GM23338 (cell line): ENCODE data around the gene PPP2R5A. TPM values are rescaled to one million over a fixed set of nuclear protein-coding genes. Genes with fewer than 3 reads are reported as not detected.

Experiments used
- ATAC-seq: fragments of 200-7000 bp; cut with Tn5 transposase; 3 replicates; pipeline ENCODE4 v1.9.1; 2020
- DNase-seq: peaks from one replicate; pipeline ENCODE4 v3.0.0-alpha.2; 2015; ENCODE audit warnings: low spot score
- H2AFZ ChIP-seq: fragments of 200-600 bp; sonication (generic); 2 replicates; pipeline ENCODE4 v1.8.0; 2016; ENCODE audit warnings: antibody characterized with exemption, mild to moderate bottlenecking, moderate library complexity
- H3F3A ChIP-seq: fragments of 200-600 bp; sonication (generic); replicated peaks from 2 replicates; pipeline ENCODE4 v1.8.0; 2017; ENCODE audit warnings: antibody characterized with exemption, mixed run types, low read depth
- H3K27ac ChIP-seq: fragments of 200-600 bp; sonication (generic); 2 replicates; pipeline ENCODE4 v1.6.1; 2016; ENCODE audit warnings: low read depth
- H3K27me3 ChIP-seq: fragments of 200-600 bp; sonication (generic); 2 replicates; pipeline ENCODE4 v1.8.0; 2016; ENCODE audit warnings: mild to moderate bottlenecking, mixed run types, moderate library complexity; ENCODE audit not compliant: insufficient read depth
- H3K36me3 ChIP-seq: fragments of 200-600 bp; sonication (generic); 2 replicates; pipeline ENCODE4 v1.8.0; 2016; ENCODE audit warnings: mild to moderate bottlenecking; ENCODE audit not compliant: insufficient read depth
- H3K4me1 ChIP-seq: fragments of 200-600 bp; sonication (generic); 2 replicates; pipeline ENCODE4 v1.8.0; 2016; ENCODE audit warnings: mild to moderate bottlenecking, moderate library complexity; ENCODE audit not compliant: insufficient read depth
- H3K4me2 ChIP-seq: fragments of 200-600 bp; sonication (generic); 2 replicates; pipeline ENCODE4 v1.7.1; 2017; ENCODE audit warnings: mixed run types
- H3K4me3 ChIP-seq: fragments of 200-600 bp; sonication (generic); 2 replicates; pipeline ENCODE4 v1.6.1; 2016; ENCODE audit warnings: mixed run types
- H3K79me2 ChIP-seq: fragments of 200-600 bp; sonication (generic); replicated peaks from 2 replicates; pipeline ENCODE4 v1.8.0; 2017; ENCODE audit warnings: mild to moderate bottlenecking; ENCODE audit not compliant: insufficient read depth
- H3K9me2 ChIP-seq: fragments of 200-600 bp; sonication (generic); 2 replicates; pipeline ENCODE4 v1.8.0; 2017; ENCODE audit not compliant: insufficient read depth
- H4K20me1 ChIP-seq: fragments of 200-600 bp; sonication (generic); replicated peaks from 2 replicates; pipeline ENCODE4 v1.8.0; 2017; ENCODE audit warnings: mild to moderate bottlenecking; ENCODE audit not compliant: insufficient read depth
- H3K27ac Mint-ChIP-seq: 2 replicates; pipeline ENCODE4 v1.8.0; 2020; ENCODE audit warnings: inconsistent platforms, mild to moderate bottlenecking, moderate library complexity, mixed read lengths
- H3K27me3 Mint-ChIP-seq: 3 replicates; pipeline ENCODE4 v1.8.0; 2022; ENCODE audit warnings: low read depth, mild to moderate bottlenecking, moderate library complexity, mixed read lengths, inconsistent platforms; ENCODE audit not compliant: insufficient read depth, poor library complexity
- H3K36me3 Mint-ChIP-seq: 3 replicates; pipeline ENCODE4 v1.8.0; 2021; ENCODE audit warnings: low read depth, mild to moderate bottlenecking, inconsistent platforms, moderate library complexity, mixed read lengths
- H3K4me1 Mint-ChIP-seq: 3 replicates; pipeline ENCODE4 v1.8.0; 2020; ENCODE audit warnings: mild to moderate bottlenecking, inconsistent platforms, mixed read lengths
- H3K4me3 Mint-ChIP-seq: 3 replicates; pipeline ENCODE4 v1.8.0; 2021; ENCODE audit warnings: moderate library complexity, mild to moderate bottlenecking, inconsistent platforms, mixed read lengths
- H3K9me3 Mint-ChIP-seq: 3 replicates; pipeline ENCODE4 v1.8.0; 2020; ENCODE audit warnings: moderate library complexity, mild to moderate bottlenecking, inconsistent platforms, mixed read lengths
- CREB1 ChIP-seq: fragments of 250-450 bp; sonication (Bioruptor Pico); IDR thresholded peaks from 2 replicates; pipeline ENCODE4 v1.5.0; 2020; ENCODE audit warnings: low read depth, mild to moderate bottlenecking, moderate library complexity
- EZH2 ChIP-seq: fragments of 200-600 bp; sonication (generic); IDR thresholded peaks from one replicate; pipeline ENCODE4 v1.8.0; 2017; ENCODE audit warnings: antibody characterized with exemption, mild to moderate bottlenecking, low read depth; ENCODE audit not compliant: unreplicated experiment
- EZH2phosphoT487 ChIP-seq: fragments of 200-600 bp; sonication (generic); IDR thresholded peaks from one replicate; pipeline ENCODE4 v1.8.1; 2018; ENCODE audit warnings: antibody characterized with exemption; ENCODE audit not compliant: unreplicated experiment
- JUNB ChIP-seq: IDR thresholded peaks from one replicate; pipeline ENCODE4 v1.6.1; 2016; ENCODE audit warnings: antibody characterized with exemption; ENCODE audit not compliant: unreplicated experiment
- POLR2AphosphoS5 ChIP-seq: IDR thresholded peaks from 2 replicates; pipeline ENCODE4 v1.6.1; 2016; ENCODE audit warnings: antibody characterized with exemption, low read depth
- STAT1 ChIP-seq: IDR thresholded peaks from one replicate; pipeline ENCODE4 v1.6.1; 2016; ENCODE audit warnings: antibody characterized with exemption; ENCODE audit not compliant: unreplicated experiment
- ZNF114 ChIP-seq: fragments of 250-450 bp; sonication (Bioruptor Pico); IDR thresholded peaks from 2 replicates; pipeline ENCODE4 v1.5.0; 2020; ENCODE audit warnings: mild to moderate bottlenecking, moderate library complexity
- ZNF331 ChIP-seq: fragments of 250-450 bp; sonication (Bioruptor Pico); IDR thresholded peaks from 2 replicates; pipeline ENCODE4 v1.5.0; 2020; ENCODE audit warnings: low read depth, mild to moderate bottlenecking, moderate library complexity
- polyA plus RNA-seq: library from polyadenylated mRNA; unstranded; fragments of >200 nt; fragmentation: Nextera tagmentation; extraction: Ambion mirVana; gene quantifications from 2 replicates; pipeline ENCODE4 v1.2.1, GENCODE V29; 2016
- total RNA-seq: library from RNA; depleted of rRNA; stranded (reverse); fragments of >200 nt; shearing (Covaris generic); gene quantifications from 2 replicates; pipeline ENCODE4 v1.2.3, GENCODE V29; 2014
- TF ChIP-seq, protein P1 (sequence below), 2 experiments: fragments of 200-600 bp in 1 of 2; sonication (generic) in 1 of 2; conservative IDR thresholded peaks; 2 replicates each; pipeline versions ENCODE4 v1.5.1 to v1.6.1; 2016 to 2017; ENCODE audit warnings: antibody characterized with exemption in 2 of 2, low read depth in 2 of 2, mild to moderate bottlenecking in 2 of 2, moderate library complexity in 1 of 2
- TF ChIP-seq, protein P2 (sequence below): fragments of 250-450 bp; sonication (Bioruptor Pico); IDR thresholded peaks from 2 replicates; pipeline ENCODE4 v1.5.0; 2020; ENCODE audit warnings: mild to moderate bottlenecking, moderate library complexity
- TF ChIP-seq, protein P3 (sequence below): IDR thresholded peaks from 2 replicates; pipeline ENCODE4 v1.6.1; 2016; ENCODE audit warnings: antibody characterized with exemption

The PPP2R5A gene
- total and polyA plus RNA-seq, 2 experiments from 2014 or later, result 16.2 to 43.5 TPM

DNA sequence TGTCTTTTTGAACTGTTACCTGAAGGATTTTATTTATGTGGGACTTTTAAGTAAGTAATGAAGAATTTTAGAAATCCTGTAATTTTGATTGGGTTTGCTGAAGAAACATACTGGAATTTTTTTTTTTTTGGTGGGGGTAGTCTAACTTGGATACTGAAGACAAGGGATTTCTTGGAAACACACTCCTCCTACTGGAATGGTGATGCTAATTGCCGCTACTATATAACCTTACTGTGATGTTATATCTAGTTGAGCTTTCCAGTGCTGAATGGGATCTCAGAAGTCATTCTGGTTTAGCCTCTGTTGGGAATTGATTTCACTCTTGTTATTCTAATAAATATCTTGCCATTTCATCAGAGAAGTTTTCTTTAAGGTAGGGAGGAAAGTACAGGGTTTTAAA, 8.4 kb downstream of the PPP2R5A start:
- DNase-seq, result peak; percentile 54
- Histone ChIP-seq H2AFZ (no peak overlapping the region), H3K4me2 (no peak overlapping the region), H3K79me2 (peaks cover 85% of the 10 kb centered on the region), H3K27me3 (no peaks in the 10 kb centered on the region), H3K36me3 (no peaks in the 10 kb centered on the region), H3F3A (no peaks in the 10 kb centered on the region), H4K20me1 (no peaks in the 10 kb centered on the region), H3K9me2 (no peaks in the 10 kb centered on the region), H3K4me1 (peaks cover 20% of the 10 kb centered on the region), H3K27ac (no peak overlapping the region), H3K4me3 (no peak overlapping the region)
- H3K9me3 Mint-ChIP-seq, result no peaks in the 10 kb centered on the region; the same call in 2 of the 3 replicates
- H3K27me3 Mint-ChIP-seq, result no peaks in the 10 kb centered on the region
- H3K4me1 Mint-ChIP-seq, result peaks cover 51% of the 10 kb centered on the region
- ATAC-seq, result peak; percentile 57
- peak overlapping the region; percentile 49; the same call in 1 of the 2 replicates for H3K27ac Mint-ChIP-seq
- no peak for TF ChIP-seq CREB1 (CRISPR knock-in tag)
- TF ChIP-seq, protein P1, sequence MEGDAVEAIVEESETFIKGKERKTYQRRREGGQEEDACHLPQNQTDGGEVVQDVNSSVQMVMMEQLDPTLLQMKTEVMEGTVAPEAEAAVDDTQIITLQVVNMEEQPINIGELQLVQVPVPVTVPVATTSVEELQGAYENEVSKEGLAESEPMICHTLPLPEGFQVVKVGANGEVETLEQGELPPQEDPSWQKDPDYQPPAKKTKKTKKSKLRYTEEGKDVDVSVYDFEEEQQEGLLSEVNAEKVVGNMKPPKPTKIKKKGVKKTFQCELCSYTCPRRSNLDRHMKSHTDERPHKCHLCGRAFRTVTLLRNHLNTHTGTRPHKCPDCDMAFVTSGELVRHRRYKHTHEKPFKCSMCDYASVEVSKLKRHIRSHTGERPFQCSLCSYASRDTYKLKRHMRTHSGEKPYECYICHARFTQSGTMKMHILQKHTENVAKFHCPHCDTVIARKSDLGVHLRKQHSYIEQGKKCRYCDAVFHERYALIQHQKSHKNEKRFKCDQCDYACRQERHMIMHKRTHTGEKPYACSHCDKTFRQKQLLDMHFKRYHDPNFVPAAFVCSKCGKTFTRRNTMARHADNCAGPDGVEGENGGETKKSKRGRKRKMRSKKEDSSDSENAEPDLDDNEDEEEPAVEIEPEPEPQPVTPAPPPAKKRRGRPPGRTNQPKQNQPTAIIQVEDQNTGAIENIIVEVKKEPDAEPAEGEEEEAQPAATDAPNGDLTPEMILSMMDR (conservative IDR thresholded peaks at IDR 0.05; ENCODE audit: low read depth in 2 of 2), result peak; percentile 39 to 41
- no peak overlapping the region for H3K4me3 Mint-ChIP-seq
- no peaks in the 10 kb centered on the region for H3K36me3 Mint-ChIP-seq

DNA sequence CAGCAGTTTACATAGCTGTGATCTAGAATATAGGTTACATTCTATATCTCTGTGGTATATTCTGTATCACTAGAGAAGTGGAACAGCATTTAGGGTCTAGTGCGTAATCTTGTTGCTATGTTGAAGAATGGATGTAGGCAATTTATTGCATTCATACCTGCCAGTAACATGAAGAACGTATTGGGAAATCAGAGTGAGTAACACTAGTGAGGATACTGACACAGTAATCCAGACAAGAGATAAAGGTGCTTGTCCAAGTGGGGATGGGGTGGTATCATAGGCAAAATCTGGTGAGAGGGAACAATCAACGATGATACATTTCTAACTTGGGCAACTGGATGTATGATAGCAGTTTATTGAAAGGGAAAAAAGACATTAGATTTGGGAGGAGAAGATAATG, 9.8 kb downstream of the PPP2R5A start:
- no peaks in the 10 kb centered on the region for H4K20me1 ChIP-seq
- H3K9me2 ChIP-seq, result no peaks in the 10 kb centered on the region
- TF ChIP-seq POLR2AphosphoS5 (no peak), JUNB (no peak), CREB1 (CRISPR knock-in tag) (no peak), STAT1 (no peak), ZNF114 (CRISPR knock-in tag) (no peak), EZH2 (no peak), ZNF331 (CRISPR knock-in tag) (no peak), EZH2phosphoT487 (no peak)
- TF ChIP-seq, protein P2, sequence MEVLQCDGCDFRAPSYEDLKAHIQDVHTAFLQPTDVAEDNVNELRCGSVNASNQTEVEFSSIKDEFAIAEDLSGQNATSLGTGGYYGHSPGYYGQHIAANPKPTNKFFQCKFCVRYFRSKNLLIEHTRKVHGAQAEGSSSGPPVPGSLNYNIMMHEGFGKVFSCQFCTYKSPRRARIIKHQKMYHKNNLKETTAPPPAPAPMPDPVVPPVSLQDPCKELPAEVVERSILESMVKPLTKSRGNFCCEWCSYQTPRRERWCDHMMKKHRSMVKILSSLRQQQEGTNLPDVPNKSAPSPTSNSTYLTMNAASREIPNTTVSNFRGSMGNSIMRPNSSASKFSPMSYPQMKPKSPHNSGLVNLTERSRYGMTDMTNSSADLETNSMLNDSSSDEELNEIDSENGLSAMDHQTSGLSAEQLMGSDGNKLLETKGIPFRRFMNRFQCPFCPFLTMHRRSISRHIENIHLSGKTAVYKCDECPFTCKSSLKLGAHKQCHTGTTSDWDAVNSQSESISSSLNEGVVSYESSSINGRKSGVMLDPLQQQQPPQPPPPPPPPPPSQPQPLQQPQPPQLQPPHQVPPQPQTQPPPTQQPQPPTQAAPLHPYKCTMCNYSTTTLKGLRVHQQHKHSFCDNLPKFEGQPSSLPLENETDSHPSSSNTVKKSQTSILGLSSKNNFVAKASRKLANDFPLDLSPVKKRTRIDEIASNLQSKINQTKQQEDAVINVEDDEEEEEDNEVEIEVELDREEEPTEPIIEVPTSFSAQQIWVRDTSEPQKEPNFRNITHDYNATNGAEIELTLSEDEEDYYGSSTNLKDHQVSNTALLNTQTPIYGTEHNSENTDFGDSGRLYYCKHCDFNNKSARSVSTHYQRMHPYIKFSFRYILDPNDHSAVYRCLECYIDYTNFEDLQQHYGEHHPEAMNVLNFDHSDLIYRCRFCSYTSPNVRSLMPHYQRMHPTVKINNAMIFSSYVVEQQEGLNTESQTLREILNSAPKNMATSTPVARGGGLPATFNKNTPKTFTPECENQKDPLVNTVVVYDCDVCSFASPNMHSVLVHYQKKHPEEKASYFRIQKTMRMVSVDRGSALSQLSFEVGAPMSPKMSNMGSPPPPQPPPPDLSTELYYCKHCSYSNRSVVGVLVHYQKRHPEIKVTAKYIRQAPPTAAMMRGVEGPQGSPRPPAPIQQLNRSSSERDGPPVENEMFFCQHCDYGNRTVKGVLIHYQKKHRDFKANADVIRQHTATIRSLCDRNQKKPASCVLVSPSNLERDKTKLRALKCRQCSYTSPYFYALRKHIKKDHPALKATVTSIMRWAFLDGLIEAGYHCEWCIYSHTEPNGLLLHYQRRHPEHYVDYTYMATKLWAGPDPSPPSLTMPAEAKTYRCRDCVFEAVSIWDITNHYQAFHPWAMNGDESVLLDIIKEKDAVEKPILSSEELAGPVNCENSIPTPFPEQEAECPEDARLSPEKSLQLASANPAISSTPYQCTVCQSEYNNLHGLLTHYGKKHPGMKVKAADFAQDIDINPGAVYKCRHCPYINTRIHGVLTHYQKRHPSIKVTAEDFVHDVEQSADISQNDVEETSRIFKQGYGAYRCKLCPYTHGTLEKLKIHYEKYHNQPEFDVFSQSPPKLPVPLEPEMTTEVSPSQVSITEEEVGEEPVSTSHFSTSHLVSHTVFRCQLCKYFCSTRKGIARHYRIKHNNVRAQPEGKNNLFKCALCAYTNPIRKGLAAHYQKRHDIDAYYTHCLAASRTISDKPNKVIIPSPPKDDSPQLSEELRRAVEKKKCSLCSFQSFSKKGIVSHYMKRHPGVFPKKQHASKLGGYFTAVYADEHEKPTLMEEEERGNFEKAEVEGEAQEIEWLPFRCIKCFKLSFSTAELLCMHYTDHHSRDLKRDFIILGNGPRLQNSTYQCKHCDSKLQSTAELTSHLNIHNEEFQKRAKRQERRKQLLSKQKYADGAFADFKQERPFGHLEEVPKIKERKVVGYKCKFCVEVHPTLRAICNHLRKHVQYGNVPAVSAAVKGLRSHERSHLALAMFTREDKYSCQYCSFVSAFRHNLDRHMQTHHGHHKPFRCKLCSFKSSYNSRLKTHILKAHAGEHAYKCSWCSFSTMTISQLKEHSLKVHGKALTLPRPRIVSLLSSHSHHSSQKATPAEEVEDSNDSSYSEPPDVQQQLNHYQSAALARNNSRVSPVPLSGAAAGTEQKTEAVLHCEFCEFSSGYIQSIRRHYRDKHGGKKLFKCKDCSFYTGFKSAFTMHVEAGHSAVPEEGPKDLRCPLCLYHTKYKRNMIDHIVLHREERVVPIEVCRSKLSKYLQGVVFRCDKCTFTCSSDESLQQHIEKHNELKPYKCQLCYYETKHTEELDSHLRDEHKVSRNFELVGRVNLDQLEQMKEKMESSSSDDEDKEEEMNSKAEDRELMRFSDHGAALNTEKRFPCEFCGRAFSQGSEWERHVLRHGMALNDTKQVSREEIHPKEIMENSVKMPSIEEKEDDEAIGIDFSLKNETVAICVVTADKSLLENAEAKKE (CRISPR knock-in tag), result no peak
- TF ChIP-seq, protein P3, sequence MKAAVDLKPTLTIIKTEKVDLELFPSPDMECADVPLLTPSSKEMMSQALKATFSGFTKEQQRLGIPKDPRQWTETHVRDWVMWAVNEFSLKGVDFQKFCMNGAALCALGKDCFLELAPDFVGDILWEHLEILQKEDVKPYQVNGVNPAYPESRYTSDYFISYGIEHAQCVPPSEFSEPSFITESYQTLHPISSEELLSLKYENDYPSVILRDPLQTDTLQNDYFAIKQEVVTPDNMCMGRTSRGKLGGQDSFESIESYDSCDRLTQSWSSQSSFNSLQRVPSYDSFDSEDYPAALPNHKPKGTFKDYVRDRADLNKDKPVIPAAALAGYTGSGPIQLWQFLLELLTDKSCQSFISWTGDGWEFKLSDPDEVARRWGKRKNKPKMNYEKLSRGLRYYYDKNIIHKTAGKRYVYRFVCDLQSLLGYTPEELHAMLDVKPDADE, result no peak
- TF ChIP-seq, protein P1 (conservative IDR thresholded peaks at IDR 0.05; ENCODE audit: low read depth in 2 of 2), result no peak

More for the DNA sequence above, 9.8 kb downstream of the PPP2R5A start:
- Mint-ChIP-seq H3K36me3 (peaks cover 5% of the 10 kb centered on the region; the same call in 2 of the 3 replicates), H3K4me3 (no peak overlapping the region), H3K4me1 (peaks cover 41% of the 10 kb centered on the region), H3K27ac (no peak overlapping the region), H3K27me3 (no peaks in the 10 kb centered on the region), H3K9me3 (peaks cover 5% of the 10 kb centered on the region; the same call in 2 of the 3 replicates)
- H3K4me2 ChIP-seq, result no peak overlapping the region
- H3K4me1 ChIP-seq, result peaks cover 13% of the 10 kb centered on the region
- no peaks in the 10 kb centered on the region for H3F3A ChIP-seq
- H3K79me2 ChIP-seq, result peaks cover 80% of the 10 kb centered on the region
- H3K27me3 ChIP-seq, result no peaks in the 10 kb centered on the region
- no peak for ATAC-seq
- DNase-seq, result no peak
- H3K4me3 ChIP-seq, result no peak overlapping the region
- no peak overlapping the region for H3K27ac ChIP-seq
- H3K36me3 ChIP-seq, result no peaks in the 10 kb centered on the region
- no peak overlapping the region for H2AFZ ChIP-seq
